ENCODE measurements around the gene KLHL24.
"Not testable (repeated sequence)": the region's sequence is repeated elsewhere in the genome, so short reads cannot be mapped to it uniquely, and the experiment has no call there.

The KLHL24 gene

DNA sequence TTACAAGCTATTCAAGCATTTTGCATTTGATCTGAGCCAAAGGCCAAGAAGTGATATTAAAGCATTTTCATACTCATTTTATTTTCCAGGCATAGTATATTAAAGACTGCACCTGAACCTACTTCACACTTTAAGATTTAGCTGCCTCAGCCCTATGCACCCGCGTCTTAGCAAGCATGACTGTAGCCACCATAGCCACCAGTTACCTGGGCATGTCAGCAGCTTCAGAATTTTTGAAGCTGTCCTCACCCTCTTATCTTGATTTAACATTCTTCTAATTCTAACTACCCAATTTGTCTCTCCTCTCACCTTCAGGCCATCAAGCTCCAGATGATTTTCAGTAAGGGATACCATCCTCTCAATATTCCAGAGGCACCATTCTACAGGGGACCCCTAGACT lies 40.8 kb upstream of the KLHL24 start:
- TF ChIP-seq, protein P1, sequence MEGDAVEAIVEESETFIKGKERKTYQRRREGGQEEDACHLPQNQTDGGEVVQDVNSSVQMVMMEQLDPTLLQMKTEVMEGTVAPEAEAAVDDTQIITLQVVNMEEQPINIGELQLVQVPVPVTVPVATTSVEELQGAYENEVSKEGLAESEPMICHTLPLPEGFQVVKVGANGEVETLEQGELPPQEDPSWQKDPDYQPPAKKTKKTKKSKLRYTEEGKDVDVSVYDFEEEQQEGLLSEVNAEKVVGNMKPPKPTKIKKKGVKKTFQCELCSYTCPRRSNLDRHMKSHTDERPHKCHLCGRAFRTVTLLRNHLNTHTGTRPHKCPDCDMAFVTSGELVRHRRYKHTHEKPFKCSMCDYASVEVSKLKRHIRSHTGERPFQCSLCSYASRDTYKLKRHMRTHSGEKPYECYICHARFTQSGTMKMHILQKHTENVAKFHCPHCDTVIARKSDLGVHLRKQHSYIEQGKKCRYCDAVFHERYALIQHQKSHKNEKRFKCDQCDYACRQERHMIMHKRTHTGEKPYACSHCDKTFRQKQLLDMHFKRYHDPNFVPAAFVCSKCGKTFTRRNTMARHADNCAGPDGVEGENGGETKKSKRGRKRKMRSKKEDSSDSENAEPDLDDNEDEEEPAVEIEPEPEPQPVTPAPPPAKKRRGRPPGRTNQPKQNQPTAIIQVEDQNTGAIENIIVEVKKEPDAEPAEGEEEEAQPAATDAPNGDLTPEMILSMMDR (IDR thresholded peaks at IDR 0.05; ENCODE audit: low read length, missing control alignments): no peak
- no peak for DNase-seq (ENCODE audit: low read depth)
- H3K4me3 ChIP-seq (replicated peaks; ENCODE audit: low read depth, low read length): no peak overlapping the region

DNA sequence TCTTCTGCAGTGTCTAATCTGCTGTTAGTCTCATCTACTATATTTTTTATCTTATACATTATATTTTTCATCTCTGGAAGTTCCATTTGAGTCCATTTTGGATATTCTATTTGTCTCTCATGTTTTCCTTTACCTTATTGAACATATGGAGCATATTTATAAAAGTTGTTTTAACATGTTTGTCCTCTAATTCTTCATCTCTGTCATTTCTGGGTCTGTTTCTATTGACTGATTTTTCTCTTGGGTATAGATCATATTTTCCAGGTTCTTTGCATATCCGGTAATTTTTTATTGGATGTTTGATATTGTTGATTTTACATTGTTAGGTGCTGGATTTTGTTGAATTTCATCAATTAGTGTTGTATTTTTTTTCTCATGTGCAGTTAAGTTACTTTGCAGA lies 37.5 kb upstream of the KLHL24 start:
- no peak for DNase-seq (ENCODE audit: low read depth)
- TF ChIP-seq, protein P1 (IDR thresholded peaks at IDR 0.05; ENCODE audit: low read length, missing control alignments): no peak
- no peak overlapping the region for H3K4me3 ChIP-seq (replicated peaks; ENCODE audit: low read depth, low read length)

DNA sequence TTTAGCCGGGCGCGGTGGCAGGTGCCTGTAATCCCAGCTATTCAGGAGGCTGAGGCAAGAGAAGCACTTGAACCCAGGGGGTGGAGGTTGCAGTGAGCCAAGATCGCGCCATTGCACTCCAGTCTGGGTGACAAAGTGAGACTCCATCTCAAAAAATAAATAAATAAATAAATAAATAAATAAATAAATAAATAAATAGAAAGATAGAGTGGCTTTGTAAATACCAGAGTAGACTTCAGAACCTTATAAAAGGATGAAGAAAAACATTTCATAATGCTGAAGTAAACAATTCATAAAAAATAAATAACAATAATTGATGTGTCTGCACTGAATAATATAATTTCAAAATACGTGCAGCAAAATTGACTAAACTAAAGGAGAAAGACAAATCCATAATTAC lies 24.1 kb upstream of the KLHL24 start:
- H3K4me3 ChIP-seq (replicated peaks; ENCODE audit: low read depth, low read length); DNase-seq (ENCODE audit: low read depth): not testable (repeated sequence)

DNA sequence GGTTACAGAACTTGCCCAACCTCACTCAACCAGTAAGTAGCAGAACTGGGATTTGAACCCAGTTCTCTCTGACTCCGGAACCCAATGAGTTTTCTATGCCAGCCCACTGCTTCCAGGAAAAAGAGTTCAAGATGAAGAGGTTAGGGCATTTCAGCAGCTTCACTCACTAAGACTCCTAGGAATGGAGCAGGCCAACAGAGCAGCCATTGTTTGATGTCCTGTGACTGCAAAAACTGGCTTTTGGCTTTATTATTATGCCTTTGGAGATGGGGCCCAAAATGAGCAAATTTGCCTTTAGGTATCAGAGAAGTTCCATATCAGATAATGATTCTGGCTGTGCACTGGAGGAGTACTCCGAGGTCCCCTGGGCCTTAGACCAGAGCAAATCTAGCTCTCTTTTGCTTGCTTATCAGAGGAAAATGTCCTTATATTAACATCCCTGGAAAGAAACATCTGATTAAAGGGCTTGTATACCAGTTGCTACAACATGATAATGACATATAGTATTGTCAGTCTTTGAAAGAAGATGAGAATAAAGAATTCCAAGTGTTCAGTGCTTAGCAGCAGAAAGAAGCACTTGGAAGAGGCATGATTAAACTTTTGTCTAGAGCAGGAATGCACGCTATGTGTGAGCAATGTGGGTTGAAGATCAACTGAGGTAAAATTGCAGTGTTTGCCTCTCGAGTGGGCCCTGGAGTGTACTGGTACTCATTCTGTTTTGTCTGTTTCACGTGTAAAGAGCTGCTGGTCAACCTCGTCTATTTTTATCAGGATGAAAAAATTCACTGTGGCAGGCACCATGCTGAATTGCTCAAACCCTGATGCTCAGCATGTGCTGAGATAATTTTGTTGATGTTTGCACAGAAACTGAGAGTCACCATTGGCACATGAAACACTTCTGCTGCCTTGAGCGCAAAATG lies 21.8 kb upstream of the KLHL24 start:
- TF ChIP-seq, protein P1 (IDR thresholded peaks at IDR 0.05; ENCODE audit: low read length, missing control alignments): no peak
- no peak overlapping the region for H3K4me3 ChIP-seq (replicated peaks; ENCODE audit: low read depth, low read length)
- no peak for DNase-seq (ENCODE audit: low read depth)

DNA sequence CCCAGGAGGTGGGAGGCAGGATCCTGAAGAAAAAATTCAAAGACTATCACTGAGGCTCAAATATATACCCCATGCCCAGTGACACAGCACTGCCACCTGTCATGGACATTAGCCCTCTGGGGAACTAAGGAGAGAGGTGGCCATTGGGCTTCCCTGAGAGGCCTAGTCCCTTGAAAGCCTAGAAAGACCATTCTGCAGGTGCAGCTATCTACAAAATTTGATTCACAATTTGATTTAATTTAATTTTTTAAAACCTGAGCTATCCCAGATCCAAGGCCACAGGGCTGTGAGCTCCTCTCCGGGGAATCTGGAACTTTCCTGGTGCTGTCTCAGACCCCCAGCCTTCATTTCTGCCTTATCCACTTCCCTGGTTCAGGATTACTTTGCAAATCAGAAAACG lies 16.9 kb upstream of the KLHL24 start:
- DNase-seq (ENCODE audit: low read depth): no peak
- no peak overlapping the region for H3K4me3 ChIP-seq (replicated peaks; ENCODE audit: low read depth, low read length)
- TF ChIP-seq, protein P1 (IDR thresholded peaks at IDR 0.05; ENCODE audit: low read length, missing control alignments): no peak

DNA sequence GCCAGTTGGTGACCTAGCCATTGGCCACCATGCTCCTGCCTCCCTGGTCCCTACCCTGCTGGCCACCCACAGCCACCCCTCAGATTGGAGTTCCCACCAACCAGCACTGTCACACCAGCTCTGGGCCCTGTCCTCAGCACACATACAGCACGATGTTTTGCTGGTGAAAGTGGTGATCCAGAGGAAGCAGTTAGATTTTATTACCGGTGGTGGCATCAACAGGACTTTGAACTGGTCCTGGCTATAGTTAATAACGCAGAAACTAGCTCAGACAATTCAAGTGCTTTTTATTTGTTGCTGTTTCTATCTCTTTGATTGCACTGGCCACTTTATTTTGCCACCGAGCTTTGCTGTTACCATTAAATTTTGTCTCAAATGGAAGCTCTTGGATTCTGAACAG lies 16.4 kb upstream of the KLHL24 start:
- DNase-seq (ENCODE audit: low read depth): no peak
- no peak overlapping the region for H3K4me3 ChIP-seq (replicated peaks; ENCODE audit: low read depth, low read length)
- TF ChIP-seq, protein P1 (IDR thresholded peaks at IDR 0.05; ENCODE audit: low read length, missing control alignments): no peak

DNA sequence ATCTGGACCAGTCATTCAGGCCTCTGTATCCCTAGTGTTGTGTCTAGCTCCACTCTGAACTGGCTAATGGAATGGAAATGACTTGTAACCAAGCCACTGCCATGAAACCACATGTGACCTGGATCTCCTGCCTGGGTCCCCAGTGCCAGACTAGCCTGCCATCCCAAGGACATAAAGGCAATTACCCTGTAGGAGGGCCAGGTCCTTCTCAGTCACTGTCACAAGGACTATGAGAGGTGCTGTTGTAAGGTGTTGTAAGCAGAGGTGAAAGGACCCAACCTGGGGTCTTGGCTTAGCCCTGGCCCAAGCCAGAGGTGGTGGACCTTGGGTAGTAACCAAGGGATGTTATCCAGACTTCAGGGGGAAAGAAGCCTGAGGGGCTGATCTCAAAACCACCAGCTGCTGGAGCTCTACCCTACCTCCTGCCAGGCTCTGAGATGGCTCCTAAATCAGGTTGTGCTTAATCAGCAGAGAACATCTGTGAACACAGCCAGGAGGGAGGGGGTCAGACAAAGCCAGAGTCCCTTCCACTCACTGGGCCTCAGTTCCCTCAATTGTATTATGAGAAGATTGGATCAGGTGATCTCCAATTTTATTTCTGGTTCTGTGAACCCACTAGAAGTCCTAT lies 15.7 kb upstream of the KLHL24 start:
- TF ChIP-seq, protein P1 (IDR thresholded peaks at IDR 0.05; ENCODE audit: low read length, missing control alignments): no peak
- no peak for DNase-seq (ENCODE audit: low read depth)
- H3K4me3 ChIP-seq (replicated peaks; ENCODE audit: low read depth, low read length): no peak overlapping the region

All from fibroblast of pulmonary artery (primary cell).